Adrenal gland (tissue), 12 donors: ENCODE measurements around the gene ITPR1. TPM values are rescaled to one million over a fixed set of nuclear protein-coding genes. Genes with fewer than 3 reads are reported as not detected.

Experiments
- DNase-seq, 7 donors: peaks; one replicate each; pipeline ENCODE4 v3.0.0-alpha.2; 2019 to 2020
- H3K27ac ChIP-seq, 5 donors: fragments of 200-600 bp; sonication (generic) in 4 of 5; 1 replicate in 3 of 5; 2 replicates in 2 of 5; pipeline versions ENCODE4 v1.5.1 to v1.8.0; 2016 to 2020; ENCODE audit warnings: mild to moderate bottlenecking in 1 of 5
- H3K27me3 ChIP-seq: fragments of 200-600 bp; 2 replicates; pipeline ENCODE4 v1.8.0; 2021
- H3K36me3 ChIP-seq, 2 donors: fragments of 200-600 bp; replicated peaks in 1 of 2; 1 replicate in 1 of 2; 2 replicates in 1 of 2; pipeline versions ENCODE4 v1.5.1 to v1.8.0; 2018 to 2022
- H3K4me1 ChIP-seq, 2 donors: fragments of 200-600 bp; replicated peaks in 1 of 2; 1 replicate in 1 of 2; 2 replicates in 1 of 2; pipeline versions ENCODE4 v1.5.1 to v1.8.0; 2018 to 2021
- H3K4me3 ChIP-seq, 4 donors: fragments of 200-600 bp; sonication (generic) in 3 of 4; one replicate each; pipeline ENCODE4 v1.5.1; 2016 to 2018
- H3K9me3 ChIP-seq, 3 donors: fragments of 200-600 bp; sonication (generic) in 1 of 3; replicated peaks in 1 of 3; 1 replicate in 2 of 3; 2 replicates in 1 of 3; pipeline versions ENCODE4 v1.5.1 to v1.8.0; 2016 to 2021
- CTCF ChIP-seq, 6 experiments: fragments of 450-650 bp in 4 of 6; fragments of 200-600 bp in 2 of 6; sonication (generic) in 1 of 6; IDR thresholded peaks; 1 replicate in 5 of 6; 2 replicates in 1 of 6; pipeline versions ENCODE4 v1.5.1 to v1.8.0; 2016 to 2021; ENCODE audit warnings: antibody characterized with exemption in 6 of 6, mild to moderate bottlenecking in 2 of 6, moderate library complexity in 1 of 6
- POLR2A ChIP-seq, 2 donors: fragments of 450-650 bp; IDR thresholded peaks; one replicate each; pipeline ENCODE4 v1.6.1; 2017; ENCODE audit warnings: antibody characterized with exemption in 2 of 2, mild to moderate bottlenecking in 2 of 2, moderate library complexity in 1 of 2
- WGBS, 4 donors: extraction: QIAGEN DNeasy Blood & Tissue Kit in 2 of 4; methylation state at CpG; one replicate each; pipeline versions ENCODE4 v1.1.5 to v1.1.7; 2013 to 2017; 5-methylcytosine and 5-hydroxymethylcytosine counted together
- intact Hi-C, 2 donors: fragments of 100-400 bp; cut with DNase I; formaldehyde crosslinking; loops; one replicate each; pipeline versions ENCODE4 v1.14.1 to v1.15.0; 2022 to 2023
- polyA plus RNA-seq, 3 donors: library from polyadenylated mRNA; stranded (reverse); fragments of 200-250 nt in 2 of 3; fragments of 350-450 nt in 1 of 3; fragmentation: Illumina TruSeq in 1 of 3; extraction: RNeasy Lipid Tissue Mini Kit (QIAGEN cat#74804) in 1 of 3; gene quantifications; one replicate each; pipeline ENCODE4 v1.2.3, GENCODE V29; 2013 to 2014
- total RNA-seq, 9 donors: library from RNA; depleted of rRNA in 4 of 9; stranded (reverse); fragments of >200 nt in 4 of 9; fragments of 120-200 nt in 1 of 9; fragmentation: NEBNext Ultra II Directional in 1 of 9; extraction: Animal tissue kit (Norgen Biotek cat#: 25700) in 1 of 9; gene quantifications; one replicate each; pipeline versions ENCODE4 v1.1.0 to v1.2.4, GENCODE V29; 2013 to 2023
- donor health status: healthy with polysubstance abuse.
- donor health status: Bipolar disorder and iron deficiency.
- donor health status: DM: yes; HTN: yes; CAD: no.
- donor health status: DM: no; HTN: no; CAD: no.
- donor health status: DM: no; HTN: no; CAD: no.
- donor health status: DM: yes; HTN: yes; CAD: no.

Gene ITPR1
- total and polyA plus RNA-seq, 12 donors: 21.6 to 198 (median 76.6) TPM

DNA sequence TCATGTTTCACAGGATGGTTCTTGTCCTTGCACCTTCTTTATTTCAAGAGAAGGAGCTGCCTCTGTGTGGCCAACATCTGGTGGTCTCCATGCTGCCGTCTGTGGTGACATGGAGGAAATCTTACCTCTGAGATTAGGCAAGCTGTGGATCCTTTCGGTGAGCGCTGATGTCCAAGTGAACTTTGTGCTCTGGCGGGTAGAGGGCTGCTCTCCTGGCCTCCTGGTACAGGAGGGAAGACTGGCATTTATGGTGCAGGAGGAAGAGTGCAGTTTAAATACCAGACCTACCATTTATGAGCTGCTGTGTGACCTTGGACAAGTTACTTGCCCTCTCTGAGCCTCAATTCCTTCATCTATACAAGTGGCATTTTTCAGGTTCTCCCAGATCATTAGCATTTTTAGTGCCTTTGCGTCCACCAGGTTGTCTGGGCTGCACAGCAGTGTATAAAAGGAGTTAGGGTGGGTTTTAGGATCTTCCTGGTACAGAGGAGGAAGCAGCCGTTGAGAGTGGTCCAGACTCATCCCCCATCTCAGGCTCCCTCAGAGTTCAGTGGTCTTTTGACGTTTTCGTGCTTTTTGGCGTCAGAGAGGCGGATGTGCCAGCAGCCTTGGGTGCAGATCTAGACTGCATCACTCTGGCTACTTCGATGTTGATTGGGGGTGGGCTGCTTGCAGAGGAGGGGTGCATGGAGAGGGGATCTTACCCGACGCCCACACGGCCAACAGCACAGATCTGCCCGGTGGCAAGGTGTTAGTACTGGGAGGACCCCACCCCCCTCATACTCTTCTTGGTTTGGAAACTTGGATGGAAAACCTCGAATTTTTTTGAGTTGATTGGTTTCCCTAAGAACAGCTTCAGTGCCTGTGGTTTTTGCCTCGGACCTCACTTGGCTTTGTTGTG is 162.2 kb downstream of the ITPR1 start:
- no peak overlapping the region for H3K4me3 ChIP-seq
- intact Hi-C loops: no loop called here
- DNase-seq: no peak
- no peaks in the 10 kb centered on the region for H3K4me1 ChIP-seq
- TF ChIP-seq CTCF (IDR thresholded peaks at IDR 0.05) (no peak), POLR2A (IDR thresholded peaks at IDR 0.05) (no peak)
- H3K27ac ChIP-seq: no peak overlapping the region
- peaks cover 0 to 25% of the 10 kb centered on the region in 2 donors for H3K36me3 ChIP-seq
- H3K27me3 ChIP-seq: no peaks in the 10 kb centered on the region
- H3K9me3 ChIP-seq: no peaks in the 10 kb centered on the region
- WGBS, 4 donors: 71 to 76% (median 73%) methylated on average over 16 to 17 of the region's 17 CpGs

DNA sequence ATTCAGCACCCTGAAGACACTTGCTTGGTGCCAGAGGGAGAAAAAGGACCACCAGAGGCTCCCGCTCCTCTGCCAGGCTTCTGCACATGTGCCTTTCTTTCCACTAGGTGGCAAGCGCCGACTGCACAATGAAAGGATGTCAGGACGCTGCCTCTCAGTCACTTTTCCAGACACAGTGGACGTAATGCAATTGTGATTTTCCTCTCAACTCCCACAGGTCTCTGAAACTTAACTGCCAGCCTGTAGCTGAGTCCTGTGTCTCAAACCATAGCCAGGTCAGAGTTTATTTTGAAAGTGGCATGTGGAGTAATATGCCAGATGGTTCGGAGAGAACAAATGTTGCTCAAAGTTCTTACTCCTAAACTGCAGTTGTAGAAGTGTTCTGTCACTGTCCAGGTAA is 162.9 kb downstream of the ITPR1 start:
- TF ChIP-seq POLR2A (IDR thresholded peaks at IDR 0.05) (no peak), CTCF (IDR thresholded peaks at IDR 0.05) (peak; percentile 30 to 72 (median 62))
- peak; percentile 30 to 81 (median 52) for DNase-seq
- Histone ChIP-seq H3K4me3 (no peak overlapping the region), H3K9me3 (no peaks in the 10 kb centered on the region), H3K27me3 (no peaks in the 10 kb centered on the region), H3K27ac (no peak overlapping the region), H3K4me1 (no peaks in the 10 kb centered on the region), H3K36me3 (peaks cover 0 to 25% of the 10 kb centered on the region in 2 donors)
- intact Hi-C loops: no loop called here
- WGBS, 4 donors: 53 to 57% (median 54%) methylated on average over 6 of the region's 6 CpGs

- no peak for DNase-seq
- H3K27me3 ChIP-seq: no peaks in the 10 kb centered on the region
- no peak for TF ChIP-seq CTCF (IDR thresholded peaks at IDR 0.05)
- TF ChIP-seq POLR2A (IDR thresholded peaks at IDR 0.05): no peak
- 80 to 83% (median 82%) methylated on average over 13 of the region's 13 CpGs for WGBS, 4 donors
- no peak overlapping the region for H3K27ac ChIP-seq
- no peaks in the 10 kb centered on the region for H3K4me1 ChIP-seq
- intact Hi-C loops: no loop called here
- H3K9me3 ChIP-seq: no peaks in the 10 kb centered on the region
- H3K36me3 ChIP-seq: peaks cover 0 to 24% of the 10 kb centered on the region in 2 donors
- H3K4me3 ChIP-seq: no peak overlapping the region
These were observed 163.6 kb downstream of the ITPR1 start for GRCh38 chr3:4656626-4657328.

GRCh38 chr3:4660936-4661335 is 167.8 kb downstream of the ITPR1 start:
- Histone ChIP-seq H3K4me3 (no peak overlapping the region), H3K9me3 (no peaks in the 10 kb centered on the region), H3K27ac (no peak overlapping the region), H3K36me3 (peaks cover 0 to 38% of the 10 kb centered on the region in 2 donors), H3K4me1 (no peaks in the 10 kb centered on the region), H3K27me3 (no peaks in the 10 kb centered on the region)
- intact Hi-C loops: no loop called here
- no peak for DNase-seq
- 90 to 93% (median 92%) methylated on average over 7 of the region's 7 CpGs for WGBS, 4 donors
- TF ChIP-seq CTCF (IDR thresholded peaks at IDR 0.05): no peak
- no peak for TF ChIP-seq POLR2A (IDR thresholded peaks at IDR 0.05)
